Natural killer cell (primary cell): Measurements from ENCODE around the gene ZNF503. TPM values are rescaled to one million over a fixed set of nuclear protein-coding genes. Genes with fewer than 3 reads are reported as not detected.
A peak's percentile ranks its signal among the peaks of the same experiment; 100 is the strongest.
"Not testable (repeated sequence)": the region's sequence is repeated elsewhere in the genome, so short reads cannot be mapped to it uniquely, and the experiment has no call there.

Source experiments
- ATAC-seq, 3 donors: fragments of 150-1000 bp in 2 of 3; fragments of 200-7000 bp in 1 of 3; cut with Tn5 transposase; 1 replicate in 1 of 3; 2 replicates in 2 of 3; pipeline ENCODE4 v1.10.0; 2021; ENCODE audit warnings: mild to moderate bottlenecking in 2 of 3, moderate library complexity in 2 of 3
- DNase-seq, 2 donors: peaks; one replicate each; pipeline versions ENCODE4 v3.0.0 to v3.0.0-alpha.2; 2013 to 2021; ENCODE audit warnings: mixed read lengths in 1 of 2
- H3K27ac ChIP-seq: one replicate; pipeline ENCODE4 v1.5.1; 2013; ENCODE audit warnings: mild to moderate bottlenecking, low read length
- H3K27me3 ChIP-seq: one replicate; pipeline ENCODE4 v1.6.1; 2013; ENCODE audit warnings: low read length; ENCODE audit not compliant: control insufficient read depth, insufficient read depth
- H3K36me3 ChIP-seq: one replicate; pipeline ENCODE4 v1.6.1; 2013; ENCODE audit warnings: low read length; ENCODE audit not compliant: control insufficient read depth, insufficient read depth
- H3K4me1 ChIP-seq: one replicate; pipeline ENCODE4 v1.6.1; 2013; ENCODE audit warnings: low read length; ENCODE audit not compliant: control insufficient read depth, insufficient read depth
- H3K4me3 ChIP-seq: one replicate; pipeline ENCODE4 v1.5.1; 2013; ENCODE audit warnings: low read length
- H3K9me3 ChIP-seq: one replicate; pipeline ENCODE4 v1.6.1; 2013; ENCODE audit warnings: low read length; ENCODE audit not compliant: control insufficient read depth, insufficient read depth
- H3K27ac Mint-ChIP-seq, 2 donors: one replicate each; pipeline ENCODE4 v1.8.0; 2022; ENCODE audit warnings: mild to moderate bottlenecking in 2 of 2, mixed read lengths in 2 of 2, moderate library complexity in 1 of 2
- H3K27me3 Mint-ChIP-seq, 2 donors: one replicate each; pipeline ENCODE4 v1.8.0; 2022; ENCODE audit warnings: low read depth in 2 of 2, mixed read lengths in 2 of 2
- H3K36me3 Mint-ChIP-seq: one replicate; pipeline ENCODE4 v1.8.0; 2022; ENCODE audit warnings: mixed read lengths
- H3K4me1 Mint-ChIP-seq, 2 donors: one replicate each; pipeline ENCODE4 v1.8.0; 2022; ENCODE audit warnings: mixed read lengths in 2 of 2
- H3K4me3 Mint-ChIP-seq: one replicate; pipeline ENCODE4 v1.8.0; 2022; ENCODE audit warnings: mild to moderate bottlenecking, moderate library complexity, mixed read lengths
- H3K9me3 Mint-ChIP-seq, 2 donors: one replicate each; pipeline ENCODE4 v1.8.0; 2022; ENCODE audit warnings: mixed read lengths in 2 of 2
- WGBS: methylation state at CpG from one replicate; pipeline ENCODE4 v1.1.7; 2013; ENCODE audit warnings: missing lambda C conversion rate; ENCODE audit not compliant: insufficient coverage; 5-methylcytosine and 5-hydroxymethylcytosine counted together
- intact Hi-C: fragments of 100-400 bp; cut with micrococcal nuclease; formaldehyde crosslinking; loops from one replicate; pipeline ENCODE4 v1.14.2; 2022
- total RNA-seq, 4 donors: library from RNA; stranded (reverse); fragments of 120-200 nt in 1 of 4; gene quantifications; one replicate each; pipeline versions ENCODE4 v1.2.3 to v1.2.4, GENCODE V29; 2013 to 2022
- TF ChIP-seq, protein P1 (sequence below): fragments of 200-600 bp; IDR thresholded peaks from one replicate; pipeline ENCODE4 v1.8.0; 2022; ENCODE audit warnings: antibody characterized with exemption

Gene ZNF503
- total RNA-seq, 3 donors from 2014 or later (not counting 1 experiment from before 2014, with no cell fraction given) = 0.27 to 1.2 (median 0.73) TPM

DNA sequence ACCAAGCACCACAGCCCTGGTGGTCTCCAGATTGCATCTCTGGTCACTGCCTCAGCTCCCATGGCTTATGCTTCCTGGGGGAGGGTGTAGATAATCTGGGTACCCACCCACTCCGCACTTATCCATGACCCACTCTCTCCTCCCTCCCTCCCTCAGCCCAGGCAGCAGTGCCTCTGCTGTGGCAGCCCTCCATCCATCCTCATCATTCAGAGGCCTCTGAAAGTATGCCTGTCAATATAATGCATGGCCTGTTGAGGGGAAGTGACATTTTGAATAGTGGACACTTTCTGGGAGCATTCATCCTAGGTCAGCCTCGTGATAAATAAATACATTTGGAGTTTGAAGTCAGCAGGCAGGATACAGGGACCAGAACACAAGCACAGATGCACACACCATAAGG, 23.2 kb downstream of the ZNF503 start:
- no peaks in the 10 kb centered on the region for H3K9me3 Mint-ChIP-seq
- no peaks in the 10 kb centered on the region for H3K27me3 ChIP-seq
- H3K36me3 ChIP-seq = no peaks in the 10 kb centered on the region
- H3K36me3 Mint-ChIP-seq = no peaks in the 10 kb centered on the region
- no peak overlapping the region for H3K27ac Mint-ChIP-seq
- H3K4me1 ChIP-seq = no peaks in the 10 kb centered on the region
- no peak for ATAC-seq
- H3K4me3 Mint-ChIP-seq = no peak overlapping the region
- no peak for DNase-seq
- intact Hi-C loops = no loop called here
- no peak overlapping the region for H3K4me3 ChIP-seq
- H3K4me1 Mint-ChIP-seq = no peaks in the 10 kb centered on the region
- no peaks in the 10 kb centered on the region for H3K9me3 ChIP-seq
- 69% methylated on average over 1 of the region's 2 CpGs for WGBS
- no peak overlapping the region for H3K27ac ChIP-seq
- peaks cover 10 to 12% of the 10 kb centered on the region in 2 donors for H3K27me3 Mint-ChIP-seq
- TF ChIP-seq, protein P1, sequence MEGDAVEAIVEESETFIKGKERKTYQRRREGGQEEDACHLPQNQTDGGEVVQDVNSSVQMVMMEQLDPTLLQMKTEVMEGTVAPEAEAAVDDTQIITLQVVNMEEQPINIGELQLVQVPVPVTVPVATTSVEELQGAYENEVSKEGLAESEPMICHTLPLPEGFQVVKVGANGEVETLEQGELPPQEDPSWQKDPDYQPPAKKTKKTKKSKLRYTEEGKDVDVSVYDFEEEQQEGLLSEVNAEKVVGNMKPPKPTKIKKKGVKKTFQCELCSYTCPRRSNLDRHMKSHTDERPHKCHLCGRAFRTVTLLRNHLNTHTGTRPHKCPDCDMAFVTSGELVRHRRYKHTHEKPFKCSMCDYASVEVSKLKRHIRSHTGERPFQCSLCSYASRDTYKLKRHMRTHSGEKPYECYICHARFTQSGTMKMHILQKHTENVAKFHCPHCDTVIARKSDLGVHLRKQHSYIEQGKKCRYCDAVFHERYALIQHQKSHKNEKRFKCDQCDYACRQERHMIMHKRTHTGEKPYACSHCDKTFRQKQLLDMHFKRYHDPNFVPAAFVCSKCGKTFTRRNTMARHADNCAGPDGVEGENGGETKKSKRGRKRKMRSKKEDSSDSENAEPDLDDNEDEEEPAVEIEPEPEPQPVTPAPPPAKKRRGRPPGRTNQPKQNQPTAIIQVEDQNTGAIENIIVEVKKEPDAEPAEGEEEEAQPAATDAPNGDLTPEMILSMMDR = no peak

DNA sequence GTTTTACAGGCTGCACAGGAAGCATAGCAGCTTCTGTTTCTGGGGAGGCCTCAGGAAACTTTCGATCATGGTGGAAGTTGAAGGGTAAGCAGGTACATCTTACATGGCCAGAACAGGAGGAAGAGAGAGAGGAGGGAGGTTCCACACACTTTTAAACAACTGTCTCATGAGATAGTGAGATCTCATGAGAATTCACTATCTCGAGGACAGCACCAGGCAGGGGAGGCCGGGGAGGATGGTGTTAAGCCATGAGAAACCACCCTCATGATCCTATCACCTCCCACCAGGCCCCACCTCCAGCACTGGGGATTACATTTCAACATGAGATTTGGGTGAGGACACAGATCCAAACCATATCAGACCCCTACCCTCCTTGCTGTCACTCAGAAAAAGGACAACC, 23.7 kb downstream of the ZNF503 start:
- Mint-ChIP-seq H3K27ac (no peak overlapping the region), H3K4me3 (no peak overlapping the region), H3K27me3 (peaks cover 7 to 8% of the 10 kb centered on the region in 2 donors), H3K36me3 (no peaks in the 10 kb centered on the region), H3K9me3 (no peaks in the 10 kb centered on the region), H3K4me1 (no peaks in the 10 kb centered on the region)
- no peak overlapping the region for H3K27ac ChIP-seq
- TF ChIP-seq, protein P1 = no peak
- no peaks in the 10 kb centered on the region for H3K36me3 ChIP-seq
- ATAC-seq = no peak
- H3K4me3 ChIP-seq = no peak overlapping the region
- no peaks in the 10 kb centered on the region for H3K4me1 ChIP-seq
- intact Hi-C loops = no loop called here
- WGBS = 77% methylated on average over 2 of the region's 3 CpGs
- H3K27me3 ChIP-seq = no peaks in the 10 kb centered on the region
- DNase-seq = no peak
- H3K9me3 ChIP-seq = no peaks in the 10 kb centered on the region

DNA sequence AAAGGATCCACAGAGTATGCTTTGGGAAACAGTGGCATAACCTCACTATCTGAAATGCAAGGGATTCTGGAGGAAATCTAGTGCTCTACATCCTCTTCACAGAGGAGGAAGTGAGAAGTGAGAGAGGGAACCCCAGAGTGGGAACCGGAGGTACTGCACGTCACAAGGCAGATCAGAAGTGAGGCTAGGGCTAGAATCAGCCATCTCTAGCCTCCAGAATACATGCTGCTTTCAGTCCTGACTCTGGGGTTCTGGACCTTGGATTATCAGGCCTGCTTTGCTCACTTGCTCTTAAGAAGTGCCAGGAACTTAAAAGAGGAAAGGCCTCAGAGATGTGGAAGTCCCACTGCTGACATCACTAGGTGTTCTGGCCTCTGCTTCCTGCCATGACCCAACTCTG, 25.7 kb downstream of the ZNF503 start:
- Histone ChIP-seq H3K27ac (no peak overlapping the region), H3K4me3 (no peak overlapping the region), H3K36me3 (no peaks in the 10 kb centered on the region), H3K9me3 (no peaks in the 10 kb centered on the region), H3K4me1 (no peaks in the 10 kb centered on the region), H3K27me3 (no peaks in the 10 kb centered on the region)
- 67% methylated on average over 2 of the region's 2 CpGs for WGBS
- peaks cover 0 to 8% of the 10 kb centered on the region in 2 donors for H3K27me3 Mint-ChIP-seq
- H3K36me3 Mint-ChIP-seq = no peaks in the 10 kb centered on the region
- DNase-seq (peak in 1 of 2 donors; percentile 6), ATAC-seq (peak in 1 of 3 donors; percentile 55)
- H3K9me3 Mint-ChIP-seq = no peaks in the 10 kb centered on the region
- no peak overlapping the region for H3K27ac Mint-ChIP-seq
- intact Hi-C loops = no loop called here
- H3K4me3 Mint-ChIP-seq = no peak overlapping the region
- TF ChIP-seq, protein P1 = no peak
- H3K4me1 Mint-ChIP-seq = no peaks in the 10 kb centered on the region

DNA sequence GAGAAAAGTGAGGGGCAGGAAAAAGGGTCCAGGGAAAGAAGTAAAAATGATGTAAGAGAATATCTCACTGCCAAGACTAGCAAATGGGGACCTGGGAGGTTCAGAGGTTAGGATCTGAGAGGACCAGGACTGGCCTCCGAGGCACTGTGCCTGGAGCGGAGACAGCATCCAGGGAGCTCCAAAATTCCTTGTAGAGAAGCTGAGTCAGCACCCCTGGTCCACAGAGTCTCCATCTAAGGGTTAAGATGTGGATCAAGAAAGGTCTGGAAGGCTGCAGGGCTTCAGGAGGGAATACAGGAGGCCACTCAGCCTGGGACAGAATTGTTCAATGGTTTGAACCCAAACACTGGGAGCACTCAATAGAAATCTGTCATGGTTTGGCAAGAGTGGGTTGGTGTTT, 30.6 kb downstream of the ZNF503 start:
- H3K27ac ChIP-seq = no peak overlapping the region
- no peak for DNase-seq
- H3K9me3 Mint-ChIP-seq = no peaks in the 10 kb centered on the region
- peaks cover 3% of the 10 kb centered on the region for H3K27me3 ChIP-seq
- ATAC-seq = no peak
- WGBS = 90% methylated on average over 2 of the region's 2 CpGs
- H3K9me3 ChIP-seq = no peaks in the 10 kb centered on the region
- H3K4me3 ChIP-seq = no peak overlapping the region
- no peak overlapping the region for H3K4me3 Mint-ChIP-seq
- no peak overlapping the region for H3K27ac Mint-ChIP-seq
- no peaks in the 10 kb centered on the region for H3K4me1 Mint-ChIP-seq
- H3K36me3 Mint-ChIP-seq = no peaks in the 10 kb centered on the region
- no peaks in the 10 kb centered on the region for H3K36me3 ChIP-seq
- intact Hi-C loops = no loop called here
- TF ChIP-seq, protein P1 = no peak
- no peaks in the 10 kb centered on the region for H3K4me1 ChIP-seq
- H3K27me3 Mint-ChIP-seq = peaks cover 11 to 25% of the 10 kb centered on the region in 2 donors

DNA sequence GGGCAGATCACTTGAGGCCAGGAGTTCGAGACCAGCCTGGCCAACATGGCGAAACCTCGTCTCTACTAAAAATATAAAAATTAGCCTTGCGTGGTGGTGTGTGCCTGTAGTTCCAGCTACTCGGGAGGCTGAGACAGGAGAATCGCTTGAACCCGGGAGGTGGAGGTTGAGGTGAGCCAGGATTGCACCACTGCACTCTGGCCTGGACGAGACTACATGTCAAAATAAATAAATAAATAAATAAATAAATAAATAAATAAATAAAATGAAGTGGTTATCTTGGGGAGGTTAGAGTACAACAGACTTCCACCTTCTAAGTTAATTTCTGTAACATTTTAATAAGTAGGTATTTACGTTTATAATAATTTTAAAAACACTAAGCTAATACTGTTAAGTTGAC, 31.7 kb downstream of the ZNF503 start:
- H3K36me3 ChIP-seq, H3K9me3 ChIP-seq, DNase-seq, H3K27ac Mint-ChIP-seq, H3K4me3 ChIP-seq, H3K9me3 Mint-ChIP-seq, H3K27ac ChIP-seq, H3K4me1 ChIP-seq, H3K27me3 ChIP-seq, H3K4me1 Mint-ChIP-seq, H3K4me3 Mint-ChIP-seq, intact Hi-C loops, H3K36me3 Mint-ChIP-seq, ATAC-seq: not testable (repeated sequence)
- H3K27me3 Mint-ChIP-seq = peaks cover 11 to 25% of the 10 kb centered on the region in 2 donors
- WGBS = 100% methylated on average over 7 of the region's 9 CpGs
